ENCODE measurements around the gene NPHP1.
"Not testable (repeated sequence)": the region's sequence is repeated elsewhere in the genome, so short reads cannot be mapped to it uniquely, and the experiment has no call there.

NPHP1 gene

GRCh38 chr2:110075896-110076295 lies 128.9 kb downstream of the NPHP1 start:
- not testable (repeated sequence) for H3K27ac ChIP-seq (ENCODE audit: insufficient read depth, low read length, poor library complexity, severe bottlenecking); H3K4me1 ChIP-seq (ENCODE audit: control insufficient read depth, insufficient read depth, low read length, poor library complexity, severe bottlenecking); H3K27me3 ChIP-seq (replicated peaks; ENCODE audit: control insufficient read depth, insufficient read depth, low read length, poor library complexity, severe bottlenecking); H3K36me3 ChIP-seq (ENCODE audit: control insufficient read depth, insufficient read depth, low read length); H3K4me3 ChIP-seq (ENCODE audit: insufficient read depth, low read depth, low read length, poor library complexity, severe bottlenecking); DNase-seq; H3K9me3 ChIP-seq (ENCODE audit: control insufficient read depth, low read length)
